H1 (cell line): ENCODE data around the gene CCDC80. TPM values are rescaled to one million over a fixed set of nuclear protein-coding genes. Genes with fewer than 3 reads are reported as not detected.

ENCODE experiments used
- CTCF ChIA-PET: fragments of 300-600 bp; sonication (Branson Sonifier 250); formaldehyde crosslinking; loops from one replicate; lab custom pipeline; 2021; ENCODE audit not compliant: partially characterized antibody; lab: Charles Lee
- POLR2A ChIA-PET: fragments of 300-600 bp; sonication (Branson Sonifier 250); formaldehyde crosslinking; loops from one replicate; lab custom pipeline; 2021; ENCODE audit warnings: inconsistent platforms; ENCODE audit not compliant: partially characterized antibody; lab: Charles Lee
- DNase-seq, 2 experiments: peaks; one replicate each; pipeline versions ENCODE4 v3.0.0 to v3.0.0-alpha.2; 2010 to 2022; ENCODE audit warnings: low spot score in 2 of 2, low read depth in 1 of 2, mixed read lengths in 1 of 2
- FAIRE-seq: peaks from 2 replicates; lab custom pipeline; 2011; peaks lifted over from hg19 to GRCh38; lab: Jason Lieb, UNC
- H2AFZ ChIP-seq: 2 replicates; pipeline ENCODE4 v1.8.1; 2012; ENCODE audit warnings: low read length, inconsistent platforms
- H2AK5ac ChIP-seq: 2 replicates; pipeline ENCODE4 v1.6.1; 2013; ENCODE audit warnings: low read depth, low read length
- H2BK120ac ChIP-seq: replicated peaks from 2 replicates; pipeline ENCODE3; 2013; ENCODE audit warnings: low read depth, low read length, inconsistent platforms
- H2BK12ac ChIP-seq: 2 replicates; pipeline ENCODE4 v1.6.1; 2013; ENCODE audit warnings: low read depth, low read length
- H2BK15ac ChIP-seq: 2 replicates; pipeline ENCODE4 v1.6.1; 2013; ENCODE audit warnings: low read length
- H2BK20ac ChIP-seq: 2 replicates; pipeline ENCODE4 v1.6.1; 2013; ENCODE audit warnings: low read length
- H2BK5ac ChIP-seq: 2 replicates; pipeline ENCODE4 v1.6.1; 2013; ENCODE audit warnings: low read depth, low read length
- H3K14ac ChIP-seq: 2 replicates; pipeline ENCODE4 v1.6.1; 2013; ENCODE audit warnings: inconsistent platforms; ENCODE audit not compliant: insufficient read length
- H3K18ac ChIP-seq: 2 replicates; pipeline ENCODE4 v1.6.1; 2013; ENCODE audit warnings: low read length; ENCODE audit errors: extremely low read depth
- H3K23ac ChIP-seq: 2 replicates; pipeline ENCODE4 v1.6.1; 2013; ENCODE audit warnings: inconsistent platforms; ENCODE audit not compliant: insufficient read length
- H3K23me2 ChIP-seq: 2 replicates; pipeline ENCODE4 v1.6.1; 2013; ENCODE audit warnings: low read depth, low read length
- H3K27ac ChIP-seq: 2 replicates; pipeline ENCODE4 v1.6.1; 2011; ENCODE audit warnings: low read depth, low read length, inconsistent platforms
- H3K27me3 ChIP-seq, 4 experiments: replicated peaks in 1 of 4; 1 replicate in 1 of 4; 2 replicates in 3 of 4; pipeline versions ENCODE4 v1.6.1 to v1.8.1; 2011 to 2013; ENCODE audit warnings: low read length in 3 of 4, mild to moderate bottlenecking in 3 of 4, inconsistent platforms in 2 of 4, mixed read lengths in 2 of 4, moderate library complexity in 1 of 4; ENCODE audit not compliant: control insufficient read depth in 3 of 4, insufficient read depth in 3 of 4; ENCODE audit errors: extremely low read depth in 1 of 4
- H3K36me3 ChIP-seq, 4 experiments: 2 replicates each; pipeline versions ENCODE4 v1.6.1 to v1.8.1; 2011 to 2013; ENCODE audit warnings: mild to moderate bottlenecking in 4 of 4, low read length in 3 of 4, moderate library complexity in 2 of 4, control low read depth in 1 of 4, inconsistent platforms in 1 of 4; ENCODE audit not compliant: insufficient read depth in 4 of 4, control insufficient read depth in 2 of 4
- H3K4ac ChIP-seq: replicated peaks from 2 replicates; pipeline ENCODE3; 2013; ENCODE audit warnings: low read length, low read depth, mixed read lengths, inconsistent platforms; ENCODE audit not compliant: insufficient read length
- H3K4me1 ChIP-seq, 4 experiments: replicated peaks in 1 of 4; 1 replicate in 1 of 4; 2 replicates in 3 of 4; pipeline versions ENCODE4 v1.6.1 to v1.8.1; 2011 to 2013; ENCODE audit warnings: low read length in 3 of 4, inconsistent platforms in 2 of 4, mixed read lengths in 1 of 4; ENCODE audit not compliant: insufficient read depth in 4 of 4, control insufficient read depth in 3 of 4
- H3K4me2 ChIP-seq, 2 experiments: 2 replicates each; pipeline versions ENCODE4 v1.6.1 to v1.8.1; 2011 to 2013; ENCODE audit warnings: low read depth in 2 of 2, low read length in 2 of 2, control low read depth in 1 of 2, inconsistent platforms in 1 of 2, mild to moderate bottlenecking in 1 of 2; ENCODE audit not compliant: insufficient read depth in 1 of 2
- H3K4me3 ChIP-seq, 4 experiments: fragments of 200-600, 300-600 bp in 1 of 4; sonication (generic), shearing (Covaris generic), sonication (Bioruptor Twin) in 1 of 4; 2 replicates each; pipeline versions ENCODE4 v1.5.1 to v1.8.1; 2011 to 2016; ENCODE audit warnings: low read length in 4 of 4, low read depth in 3 of 4, control low read depth in 2 of 4, inconsistent platforms in 2 of 4, mild to moderate bottlenecking in 2 of 4, mixed read lengths in 1 of 4, moderate library complexity in 1 of 4; ENCODE audit not compliant: insufficient read depth in 2 of 4; ENCODE audit errors: extremely low read depth in 1 of 4
- H3K56ac ChIP-seq: replicated peaks from 2 replicates; pipeline ENCODE3; 2013; ENCODE audit warnings: low read depth, mild to moderate bottlenecking, mixed read lengths, low read length, inconsistent platforms; ENCODE audit not compliant: insufficient read length
- H3K79me1 ChIP-seq: 2 replicates; pipeline ENCODE4 v1.6.1; 2013; ENCODE audit warnings: low read depth, low read length, control low read depth
- H3K79me2 ChIP-seq, 2 experiments: 2 replicates each; pipeline versions ENCODE4 v1.6.1 to v1.8.1; 2012 to 2013; ENCODE audit warnings: low read length in 2 of 2, mild to moderate bottlenecking in 2 of 2, inconsistent platforms in 1 of 2; ENCODE audit not compliant: insufficient read depth in 2 of 2, control insufficient read depth in 1 of 2
- H3K9ac ChIP-seq, 4 experiments: replicated peaks in 1 of 4; 1 replicate in 1 of 4; 2 replicates in 3 of 4; pipeline versions ENCODE4 v1.6.1 to v1.8.1; 2011 to 2013; ENCODE audit warnings: low read depth in 3 of 4, low read length in 3 of 4, control low read depth in 2 of 4, mild to moderate bottlenecking in 2 of 4, moderate library complexity in 2 of 4, inconsistent platforms in 1 of 4; ENCODE audit errors: extremely low read depth in 1 of 4
- H3K9me3 ChIP-seq, 2 experiments: 2 replicates each; pipeline versions ENCODE4 v1.6.1 to v1.8.1; 2012 to 2013; ENCODE audit warnings: mild to moderate bottlenecking in 2 of 2, moderate library complexity in 2 of 2, control low read depth in 1 of 2, inconsistent platforms in 1 of 2, low read depth in 1 of 2, low read length in 1 of 2, mixed read lengths in 1 of 2; ENCODE audit not compliant: insufficient read depth in 2 of 2
- H4K20me1 ChIP-seq, 2 experiments: replicated peaks in 1 of 2; 2 replicates each; pipeline versions ENCODE3 to v1.8.1; 2011 to 2013; ENCODE audit warnings: inconsistent platforms in 2 of 2, low read length in 2 of 2, mild to moderate bottlenecking in 1 of 2; ENCODE audit not compliant: insufficient read depth in 2 of 2, control insufficient read depth in 1 of 2
- H4K5ac ChIP-seq: 2 replicates; pipeline ENCODE4 v1.6.1; 2013; ENCODE audit warnings: low read length, low read depth, mixed read lengths, inconsistent platforms; ENCODE audit not compliant: insufficient read length
- H4K8ac ChIP-seq: 2 replicates; pipeline ENCODE4 v1.8.0; 2013; ENCODE audit warnings: mild to moderate bottlenecking, moderate library complexity, low read length, inconsistent platforms; ENCODE audit not compliant: insufficient read depth; ENCODE audit errors: extremely low read depth
- H4K91ac ChIP-seq: replicated peaks from 2 replicates; pipeline ENCODE3; 2013; ENCODE audit warnings: low read length, mixed read lengths, inconsistent platforms; ENCODE audit not compliant: insufficient read length
- BCL11A ChIP-seq, 2 experiments: IDR thresholded peaks; one replicate each; pipeline ENCODE4 v1.6.1; 2011; ENCODE audit warnings: low read depth in 2 of 2, low read length in 2 of 2, mild to moderate bottlenecking in 2 of 2
- GTF2F1 ChIP-seq: IDR thresholded peaks from 2 replicates; pipeline ENCODE4 v1.6.1; 2012; ENCODE audit warnings: low read depth, low read length, improper control_type of control experiment, borderline replicate concordance
- NRF1 ChIP-seq: IDR thresholded peaks from 2 replicates; pipeline ENCODE4 v1.6.1; 2011; ENCODE audit warnings: mild to moderate bottlenecking, low read depth, low read length, improper control_type of control experiment
- POLR2A ChIP-seq, 2 experiments: IDR thresholded peaks; 1 replicate in 1 of 2; 2 replicates in 1 of 2; pipeline ENCODE4 v1.6.1; 2011; ENCODE audit warnings: low read depth in 2 of 2, low read length in 2 of 2, mild to moderate bottlenecking in 2 of 2; ENCODE audit errors: control extremely low read depth in 1 of 2
- POLR2AphosphoS5 ChIP-seq: IDR thresholded peaks from 2 replicates; pipeline ENCODE4 v1.6.1; 2011; ENCODE audit warnings: low read depth, low read length
- SAP30 ChIP-seq: fragments of 300-600 bp; sonication (generic); IDR thresholded peaks from 2 replicates; pipeline ENCODE4 v1.7.1; 2012; ENCODE audit warnings: low read length, moderate library complexity, mild to moderate bottlenecking, inconsistent platforms; ENCODE audit not compliant: insufficient read depth, insufficient replicate concordance
- WGBS, 2 experiments: shearing (Covaris generic) in 1 of 2; methylation state at CpG; one replicate each; pipeline versions ENCODE4 v1.1.6 to v1.1.7; 2013 to 2015; ENCODE audit warnings: low lambda C conversion rate in 2 of 2, mixed read lengths in 2 of 2, inconsistent platforms in 1 of 2, low coverage in 1 of 2, missing lambda C conversion rate in 1 of 2; ENCODE audit not compliant: insufficient replicate concordance in 2 of 2, insufficient coverage in 1 of 2, insufficient read length in 1 of 2; ENCODE audit errors: extremely low coverage in 1 of 2, missing lambda C conversion rate in 1 of 2; 5-methylcytosine and 5-hydroxymethylcytosine counted together
- polyA plus RNA-seq, 7 experiments: library from polyadenylated mRNA; depleted of rRNA in 3 of 7; stranded (reverse) in 5 of 7; unstranded in 2 of 7; fragments of >200 nt in 5 of 7; fragments of 200-250 nt in 2 of 7; gene quantifications; 1 replicate in 5 of 7; 2 replicates in 1 of 7; 4 replicates in 1 of 7; pipeline versions ENCODE4 v1.2.1 to v1.2.3, GENCODE V29; 2011 to 2013; ENCODE audit warnings: missing spikeins in 2 of 7, mixed read lengths in 2 of 7
- total RNA-seq: library from RNA; stranded (reverse); fragmentation: NEBNext Ultra II Directional; extraction: Animal tissue kit (Norgen Biotek cat#: 25700); gene quantifications from 2 replicates; pipeline ENCODE4 v1.2.1, GENCODE V29; 2021
- TF ChIP-seq, protein P1 (sequence below): IDR thresholded peaks from 2 replicates; pipeline ENCODE4 v1.6.1; 2011; ENCODE audit warnings: low read length, improper control_type of control experiment

The CCDC80 gene
- total and polyA plus RNA-seq, 2 of the 8 experiments (the other 6 are each of a cell fraction or from before 2014, with no cell fraction given): 1.1 to 12.9 TPM

DNA sequence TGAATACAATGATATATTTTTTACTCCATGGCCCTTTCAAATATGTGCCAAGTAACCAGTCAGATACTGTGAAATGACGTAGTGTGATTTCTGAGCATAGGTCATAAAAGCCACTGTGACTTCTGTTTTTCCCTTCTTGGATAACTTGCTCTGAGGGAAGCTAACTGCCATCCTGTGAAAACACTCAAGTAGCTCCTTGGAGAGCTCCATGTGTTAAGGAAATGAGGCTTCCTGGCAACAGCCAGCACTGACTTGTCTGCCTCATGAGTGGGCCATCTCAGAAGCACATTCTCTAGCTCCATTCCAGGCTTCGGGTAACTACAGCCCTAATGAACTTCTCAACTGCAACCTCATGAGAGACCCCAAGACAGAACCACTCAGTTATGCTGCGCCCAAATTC is 9.5 kb upstream of the CCDC80 start:
- no peak overlapping the region for H2BK5ac ChIP-seq
- no peak overlapping the region for H3K27ac ChIP-seq
- no peaks in the 10 kb centered on the region for H4K20me1 ChIP-seq
- no peaks in the 10 kb centered on the region for H3K79me2 ChIP-seq
- no peak overlapping the region for H4K8ac ChIP-seq
- no peak overlapping the region for H3K18ac ChIP-seq
- no peak overlapping the region for H2BK120ac ChIP-seq
- H3K4me2 ChIP-seq: no peak overlapping the region
- H3K9me3 ChIP-seq: no peaks in the 10 kb centered on the region
- no peaks in the 10 kb centered on the region for H3K27me3 ChIP-seq
- no peak overlapping the region for H3K9ac ChIP-seq
- no peaks in the 10 kb centered on the region for H3K23me2 ChIP-seq
- H3K36me3 ChIP-seq: no peaks in the 10 kb centered on the region
- H2BK12ac ChIP-seq: no peak overlapping the region
- no peak overlapping the region for H3K14ac ChIP-seq
- peaks cover 2 to 12% (median 5%) of the 10 kb centered on the region in 4 experiments; a peak in 5 of 7 replicates for H3K4me1 ChIP-seq
- no peak overlapping the region for H2AK5ac ChIP-seq
- H3K79me1 ChIP-seq: no peaks in the 10 kb centered on the region
- no peak overlapping the region for H3K4me3 ChIP-seq
- no peak overlapping the region for H3K4ac ChIP-seq
- H4K91ac ChIP-seq: no peak overlapping the region
- FAIRE-seq (no peak), DNase-seq (no peak)
- H3K56ac ChIP-seq: no peak overlapping the region
- TF ChIP-seq POLR2AphosphoS5: no peak
- TF ChIP-seq NRF1: no peak
- no peak for TF ChIP-seq POLR2A (IDR thresholded peaks at IDR 0.05; ENCODE audit: control extremely low read depth in 1 of 2, low read depth in 2 of 2, low read length in 2 of 2)
- no peak for TF ChIP-seq GTF2F1
- no peak for TF ChIP-seq SAP30
- TF ChIP-seq BCL11A (IDR thresholded peaks at IDR 0.05; ENCODE audit: low read depth in 2 of 2, low read length in 2 of 2): no peak
- TF ChIP-seq, protein P1, sequence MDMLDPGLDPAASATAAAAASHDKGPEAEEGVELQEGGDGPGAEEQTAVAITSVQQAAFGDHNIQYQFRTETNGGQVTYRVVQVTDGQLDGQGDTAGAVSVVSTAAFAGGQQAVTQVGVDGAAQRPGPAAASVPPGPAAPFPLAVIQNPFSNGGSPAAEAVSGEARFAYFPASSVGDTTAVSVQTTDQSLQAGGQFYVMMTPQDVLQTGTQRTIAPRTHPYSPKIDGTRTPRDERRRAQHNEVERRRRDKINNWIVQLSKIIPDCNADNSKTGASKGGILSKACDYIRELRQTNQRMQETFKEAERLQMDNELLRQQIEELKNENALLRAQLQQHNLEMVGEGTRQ: no peak
- H2AFZ ChIP-seq: 0 out of 2 replicates have a peak overlapping the region, but pooled peaks have one; percentile 77
- H3K23ac ChIP-seq: no peak overlapping the region
- WGBS, 2 experiments: 90% methylated on average over 3 of the region's 3 CpGs; no CpG with 5 or more reads in 1 of the 2 experiments
- no peak overlapping the region for H2BK20ac ChIP-seq
- no peak overlapping the region for H4K5ac ChIP-seq
- H2BK15ac ChIP-seq: no peak overlapping the region
- CTCF ChIA-PET: interaction anchor here (0.7 to 1.2 kb wide), 2 partner anchors 84 to 166 kb away, joined by 3 read pairs; no protein-coding TSS in a partner anchor
- POLR2A ChIA-PET: interaction anchor here (1.5 kb wide), 1 partner anchor 9 kb away, joined by 4 read pairs; the partner anchor contains the start of gene CCDC80
